K562 (cell line): Measurements from ENCODE around the gene TICAM1. TPM values are rescaled to one million over a fixed set of nuclear protein-coding genes. Genes with fewer than 3 reads are reported as not detected.

Experiments used
- ATF1 ChIP-seq, 2 experiments: fragments of 450-650 bp in 1 of 2; IDR thresholded peaks; 2 replicates each; pipeline ENCODE4 v1.6.1; 2016; ENCODE audit warnings: missing compliant biosample characterization in 1 of 2, missing genetic modification characterization in 1 of 2
- CXXC5 ChIP-seq: fragments of 250-450 bp; sonication (Bioruptor Pico); IDR thresholded peaks from 2 replicates; pipeline ENCODE4 v1.8.0; 2022; ENCODE audit warnings: inconsistent platforms, mild to moderate bottlenecking, moderate library complexity
- EP400 ChIP-seq: fragments of 450-650 bp; IDR thresholded peaks from 2 replicates; pipeline ENCODE4 v1.6.1; 2017; ENCODE audit warnings: antibody characterized with exemption, mild to moderate bottlenecking, moderate library complexity
- ESRRA ChIP-seq: fragments of 450-650 bp; IDR thresholded peaks from 2 replicates; pipeline ENCODE4 v1.6.1; 2014; ENCODE audit warnings: low read depth, mild to moderate bottlenecking, moderate library complexity, borderline replicate concordance
- FOXK1 ChIP-seq: sonication (generic); formaldehyde crosslinking; IDR thresholded peaks from 2 replicates; pipeline ENCODE4 v1.8.0; 2022; ENCODE audit warnings: missing genetic modification reagents, mild to moderate bottlenecking, borderline replicate concordance
- KAT2B ChIP-seq: IDR thresholded peaks from one replicate; pipeline ENCODE4 v1.6.1; 2012; ENCODE audit warnings: low read depth, mild to moderate bottlenecking, control low read depth, inconsistent platforms, low read length, moderate library complexity
- MTA3 ChIP-seq: fragments of 450-650 bp; formaldehyde crosslinking; IDR thresholded peaks from 2 replicates; pipeline ENCODE4 v1.6.1; 2017; ENCODE audit warnings: mild to moderate bottlenecking, borderline replicate concordance
- MYC ChIP-seq, 2 experiments: fragments of 250-450 bp in 1 of 2; sonication (Bioruptor Pico) in 1 of 2; IDR thresholded peaks; 2 replicates each; pipeline versions ENCODE4 v1.5.1 to v1.6.1; 2012 to 2021; ENCODE audit warnings: low read depth in 2 of 2, borderline replicate concordance in 1 of 2, improper control_type of control experiment in 1 of 2, low read length in 1 of 2, mild to moderate bottlenecking in 1 of 2, moderate library complexity in 1 of 2
- PML ChIP-seq: IDR thresholded peaks from 2 replicates; pipeline ENCODE4 v1.6.1; 2012; ENCODE audit warnings: low read length, inconsistent platforms
- POLR2AphosphoS5 ChIP-seq: IDR thresholded peaks from 2 replicates; pipeline ENCODE4 v1.6.1; 2011; ENCODE audit warnings: mild to moderate bottlenecking, low read depth, low read length, moderate library complexity; ENCODE audit not compliant: control insufficient read depth, insufficient read depth
- RB1 ChIP-seq: fragments of 450-650 bp; IDR thresholded peaks from 2 replicates; pipeline ENCODE4 v1.6.1; 2017; ENCODE audit warnings: low read depth, mild to moderate bottlenecking
- RCOR1 ChIP-seq, 2 experiments: IDR thresholded peaks; 2 replicates each; pipeline ENCODE4 v1.6.1; 2012; ENCODE audit warnings: low read depth in 2 of 2, low read length in 2 of 2, borderline replicate concordance in 1 of 2, improper control_type of control experiment in 1 of 2
- SAP30 ChIP-seq: fragments of 200-600 bp; sonication (generic); IDR thresholded peaks from 2 replicates; pipeline ENCODE4 v1.6.1; 2012; ENCODE audit warnings: borderline replicate concordance, low read depth, mild to moderate bottlenecking, moderate library complexity, low read length, control low read depth, inconsistent platforms; ENCODE audit not compliant: insufficient read depth, poor library complexity, severe bottlenecking
- SIX5 ChIP-seq, 2 experiments: IDR thresholded peaks; 2 replicates each; pipeline ENCODE4 v1.6.1; 2011; ENCODE audit warnings: low read length in 2 of 2, borderline replicate concordance in 1 of 2, low read depth in 1 of 2, mild to moderate bottlenecking in 1 of 2, moderate library complexity in 1 of 2; ENCODE audit not compliant: insufficient read depth in 1 of 2
- SOX6 ChIP-seq: fragments of 450-650 bp; IDR thresholded peaks from 2 replicates; pipeline ENCODE4 v1.6.1; 2014; ENCODE audit warnings: mild to moderate bottlenecking
- TBP ChIP-seq: optimal IDR thresholded peaks from 2 replicates; pipeline ENCODE3; 2011; ENCODE audit warnings: low read depth, low read length, improper control_type of control experiment
- XRCC4 ChIP-seq: IDR thresholded peaks from one replicate; pipeline ENCODE4 v1.6.1; 2011; ENCODE audit not compliant: insufficient read depth, insufficient read length; ENCODE audit errors: extremely low read depth
- XRCC5 ChIP-seq: fragments of 200-400 bp; formaldehyde crosslinking; IDR thresholded peaks from 2 replicates; pipeline ENCODE4 v1.6.1; 2017; ENCODE audit warnings: low read depth, mild to moderate bottlenecking, low read length
- ZNF395 ChIP-seq: fragments of 200-800 bp; sonication (Bioruptor generic); IDR thresholded peaks from 2 replicates; pipeline ENCODE4 v1.6.1; 2017; ENCODE audit warnings: missing genetic modification characterization, missing compliant biosample characterization
- ZNF511 ChIP-seq: sonication (generic); formaldehyde crosslinking; IDR thresholded peaks from 2 replicates; pipeline ENCODE4 v1.8.0; 2022; ENCODE audit warnings: mild to moderate bottlenecking, missing genetic modification reagents
- polyA plus RNA-seq, 8 experiments: library from polyadenylated mRNA; depleted of rRNA in 4 of 8; stranded (reverse) in 5 of 8; unstranded in 3 of 8; fragments of >200 nt; fragmentation: Nextera tagmentation in 2 of 8; fragmentation: Illumina TruSeq in 1 of 8; extraction: Ambion mirVana in 2 of 8; extraction: Trizol in 1 of 8; gene quantifications; 2 replicates each; pipeline versions ENCODE4 v1.2.1 to v1.2.3, GENCODE V29; 2011 to 2014; ENCODE audit warnings: inconsistent platforms in 1 of 8, missing spikeins in 1 of 8
- total RNA-seq, 7 experiments: library from RNA; depleted of rRNA in 6 of 7; stranded (reverse); fragments of >200 nt in 6 of 7; fragmentation: Illumina TruSeq in 2 of 7; extraction: Trizol in 2 of 7; gene quantifications; 2 replicates each; pipeline versions ENCODE4 v1.2.1 to v1.2.3, GENCODE V29; 2011 to 2021; ENCODE audit warnings: low replicate concordance in 1 of 7
- TF ChIP-seq, protein P1 (sequence below): sonication (generic); formaldehyde crosslinking; IDR thresholded peaks from 2 replicates; pipeline ENCODE4 v1.9.0; 2022; ENCODE audit warnings: mild to moderate bottlenecking, missing genetic modification reagents
- TF ChIP-seq, protein P2 (sequence below), 3 experiments: fragments of 200-800 bp in 1 of 3; sonication (Bioruptor generic) in 1 of 3; sonication (generic) in 1 of 3; formaldehyde crosslinking in 1 of 3; IDR thresholded peaks; 2 replicates each; pipeline versions ENCODE4 v1.6.1 to v1.8.0; 2016 to 2022; ENCODE audit warnings: mild to moderate bottlenecking in 2 of 3, missing compliant biosample characterization in 2 of 3, missing genetic modification characterization in 2 of 3, missing genetic modification reagents in 1 of 3

The TICAM1 gene
- total and polyA plus RNA-seq, 9 of the 15 experiments (the other 6 are each of a cell fraction or from before 2014, with no cell fraction given) = 0.07 to 11.6 (median 1.5) TPM

GRCh38 chr19:4815426-4816201 is 15.9 kb downstream of the TICAM1 start (continued):
- TF ChIP-seq ZNF511 (CRISPR knock-in tag) = peak; percentile 60
- no peak for TF ChIP-seq ATF1 (CRISPR knock-in tag; IDR thresholded peaks at IDR 0.05)
- peak; percentile 55 for TF ChIP-seq ATF1 (tag; IDR thresholded peaks at IDR 0.05)
- TF ChIP-seq SOX6 = peak; percentile 23; the same call in 1 of the 2 replicates
- TF ChIP-seq SAP30 = peak; percentile 77
- TF ChIP-seq MTA3 = peak; percentile 25; the same call in 1 of the 2 replicates
- TF ChIP-seq EP400 = peak; percentile 94
- TF ChIP-seq ZNF395 (CRISPR knock-in tag) = peak; percentile 57; the same call in 1 of the 2 replicates
- TF ChIP-seq XRCC5 = peak; percentile 71; the same call in 1 of the 2 replicates
- TF ChIP-seq, protein P1, sequence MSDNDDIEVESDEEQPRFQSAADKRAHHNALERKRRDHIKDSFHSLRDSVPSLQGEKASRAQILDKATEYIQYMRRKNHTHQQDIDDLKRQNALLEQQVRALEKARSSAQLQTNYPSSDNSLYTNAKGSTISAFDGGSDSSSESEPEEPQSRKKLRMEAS (CRISPR knock-in tag) = peak; percentile 96
- TF ChIP-seq SIX5 (IDR thresholded peaks at IDR 0.05; ENCODE audit: borderline replicate concordance in 1 of 2, insufficient read depth in 1 of 2, low read depth in 1 of 2, low read length in 2 of 2) = peak; percentile 76 to 78
- TF ChIP-seq, protein P2, sequence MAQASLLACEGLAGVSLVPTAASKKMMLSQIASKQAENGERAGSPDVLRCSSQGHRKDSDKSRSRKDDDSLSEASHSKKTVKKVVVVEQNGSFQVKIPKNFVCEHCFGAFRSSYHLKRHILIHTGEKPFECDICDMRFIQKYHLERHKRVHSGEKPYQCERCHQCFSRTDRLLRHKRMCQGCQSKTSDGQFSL (CRISPR knock-in tag; IDR thresholded peaks at IDR 0.05) = peak; percentile 44; the same call in 1 of the 2 replicates
- TF ChIP-seq, protein P2 (tag; IDR thresholded peaks at IDR 0.05) = no peak
- peak; percentile 52 for TF ChIP-seq TBP
- TF ChIP-seq POLR2AphosphoS5 = peak; percentile 53
- TF ChIP-seq RCOR1 (IDR thresholded peaks at IDR 0.05; ENCODE audit: borderline replicate concordance in 1 of 2, low read depth in 2 of 2, low read length in 2 of 2) = 0 out of 4 replicates have a peak, but pooled peaks of 1 of the 2 experiments have one; percentile 16
- peak; percentile 42 for TF ChIP-seq RB1
- peak; percentile 99 for TF ChIP-seq MYC (IDR thresholded peaks at IDR 0.05; ENCODE audit: low read depth, low read length)
- no peak for TF ChIP-seq MYC (CRISPR knock-in tag; IDR thresholded peaks at IDR 0.05; ENCODE audit: borderline replicate concordance, low read depth)
- TF ChIP-seq CXXC5 (CRISPR knock-in tag) = peak; percentile 74
- 0 out of 2 replicates have a peak, but pooled peaks have one; percentile 9 for TF ChIP-seq ESRRA
- no peak for TF ChIP-seq XRCC4
- no peak for TF ChIP-seq KAT2B
- peak; percentile 12; the same call in 1 of the 2 replicates for TF ChIP-seq PML
- 0 out of 2 replicates have a peak, but pooled peaks have one; percentile 38 for TF ChIP-seq FOXK1 (CRISPR knock-in tag)
